ENCODE measurements around the gene TENM3.

The TENM3 gene

DNA sequence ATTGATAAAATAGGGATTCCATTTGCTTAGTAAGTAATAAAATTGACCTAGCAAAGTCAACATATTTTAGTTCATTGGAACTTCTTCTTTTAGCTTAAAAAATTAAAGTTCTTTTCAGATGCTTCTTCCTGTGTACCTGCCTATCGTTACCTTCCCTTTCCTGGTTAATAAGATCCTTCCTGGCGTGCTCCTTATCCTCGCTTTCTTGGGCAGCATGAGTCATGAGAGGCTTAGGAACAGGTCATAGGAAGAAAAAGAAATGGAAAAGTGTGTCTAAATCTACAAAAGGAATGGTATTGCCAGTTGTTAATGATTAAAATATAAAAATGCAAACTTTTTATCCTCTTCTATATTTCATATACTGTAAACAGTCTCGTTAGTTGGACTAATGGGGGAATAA lies 503.7 kb downstream of the TENM3 start:
- TF ChIP-seq, protein P1, sequence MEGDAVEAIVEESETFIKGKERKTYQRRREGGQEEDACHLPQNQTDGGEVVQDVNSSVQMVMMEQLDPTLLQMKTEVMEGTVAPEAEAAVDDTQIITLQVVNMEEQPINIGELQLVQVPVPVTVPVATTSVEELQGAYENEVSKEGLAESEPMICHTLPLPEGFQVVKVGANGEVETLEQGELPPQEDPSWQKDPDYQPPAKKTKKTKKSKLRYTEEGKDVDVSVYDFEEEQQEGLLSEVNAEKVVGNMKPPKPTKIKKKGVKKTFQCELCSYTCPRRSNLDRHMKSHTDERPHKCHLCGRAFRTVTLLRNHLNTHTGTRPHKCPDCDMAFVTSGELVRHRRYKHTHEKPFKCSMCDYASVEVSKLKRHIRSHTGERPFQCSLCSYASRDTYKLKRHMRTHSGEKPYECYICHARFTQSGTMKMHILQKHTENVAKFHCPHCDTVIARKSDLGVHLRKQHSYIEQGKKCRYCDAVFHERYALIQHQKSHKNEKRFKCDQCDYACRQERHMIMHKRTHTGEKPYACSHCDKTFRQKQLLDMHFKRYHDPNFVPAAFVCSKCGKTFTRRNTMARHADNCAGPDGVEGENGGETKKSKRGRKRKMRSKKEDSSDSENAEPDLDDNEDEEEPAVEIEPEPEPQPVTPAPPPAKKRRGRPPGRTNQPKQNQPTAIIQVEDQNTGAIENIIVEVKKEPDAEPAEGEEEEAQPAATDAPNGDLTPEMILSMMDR (conservative IDR thresholded peaks at IDR 0.05; ENCODE audit: low read depth), result no peak
- CTCF ChIA-PET, result no interaction called here
- H3K27ac ChIP-seq, result no peak overlapping the region
- DNase-seq (ENCODE audit: low spot score), result no peak
- POLR2A ChIA-PET (ENCODE audit: low non-redundant PET), result no interaction called here

DNA sequence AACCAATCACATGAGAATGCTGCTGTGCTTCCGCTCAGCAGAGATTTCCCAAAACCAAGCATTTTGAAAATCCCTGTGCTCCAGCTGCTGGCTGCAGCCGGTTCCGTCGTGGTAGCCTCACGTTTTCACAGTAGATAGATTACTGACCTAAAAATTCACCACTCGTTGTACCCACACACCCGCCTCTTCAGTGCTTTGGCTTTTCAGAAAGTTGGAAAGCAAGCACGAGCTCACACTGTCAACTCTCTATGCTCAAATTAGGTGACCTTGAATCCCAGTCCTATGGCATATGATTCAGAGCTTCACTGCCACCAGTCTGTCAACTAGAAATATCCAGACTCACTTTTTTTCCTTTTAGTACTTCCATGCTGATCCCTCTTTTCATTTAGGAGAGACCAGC lies 505.1 kb downstream of the TENM3 start:
- ChIA-PET POLR2A (ENCODE audit: low non-redundant PET) (no interaction called here), CTCF (no interaction called here)
- no peak overlapping the region for H3K27ac ChIP-seq
- no peak for DNase-seq (ENCODE audit: low spot score)
- TF ChIP-seq, protein P1 (conservative IDR thresholded peaks at IDR 0.05; ENCODE audit: low read depth), result no peak

DNA sequence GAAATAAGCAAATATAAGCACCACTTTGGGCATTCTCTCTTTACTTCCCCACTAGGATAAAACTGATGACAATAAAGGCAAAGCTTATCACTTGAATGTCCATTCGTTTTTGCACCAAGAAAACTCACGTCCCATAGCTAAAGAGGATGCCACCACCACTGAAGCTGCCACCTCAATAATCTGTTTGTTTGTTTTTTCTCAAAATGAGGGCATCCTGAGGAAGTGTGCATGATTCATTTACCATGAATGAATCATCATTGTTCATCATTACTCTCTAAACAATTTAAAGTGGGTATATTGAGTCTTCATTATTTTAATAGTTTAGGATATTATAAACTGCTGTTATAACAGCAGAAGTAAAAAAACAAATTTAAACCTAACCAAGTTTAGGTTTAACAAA lies 505.7 kb downstream of the TENM3 start:
- ChIA-PET POLR2A (ENCODE audit: low non-redundant PET) (no interaction called here), CTCF (no interaction called here)
- H3K27ac ChIP-seq, result no peak overlapping the region
- peak; percentile 46 for DNase-seq (ENCODE audit: low spot score)
- TF ChIP-seq, protein P1 (conservative IDR thresholded peaks at IDR 0.05; ENCODE audit: low read depth), result no peak

DNA sequence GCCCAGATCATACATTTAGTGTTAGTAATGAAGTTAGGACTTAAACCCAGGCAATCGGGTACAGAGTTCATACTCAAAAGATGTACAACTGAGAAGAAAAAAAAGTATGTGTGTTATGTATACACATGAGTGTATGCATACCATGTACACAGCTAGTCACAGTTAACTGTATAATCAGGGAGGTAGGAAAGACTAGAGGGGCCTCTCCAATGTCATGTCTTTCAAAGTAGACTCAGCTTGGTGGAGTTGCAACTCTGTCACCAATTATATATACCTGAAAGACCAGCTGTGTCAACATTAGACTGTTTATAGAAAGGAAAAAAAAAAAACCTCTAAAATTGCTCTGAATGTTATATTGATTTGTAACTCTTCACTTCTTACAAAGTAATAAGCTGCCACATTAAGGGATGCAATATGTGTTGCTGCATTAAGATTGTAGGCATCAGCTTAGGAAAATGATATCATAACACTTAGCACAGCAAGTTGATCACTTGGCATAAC lies 506.5 kb downstream of the TENM3 start:
- TF ChIP-seq, protein P1 (conservative IDR thresholded peaks at IDR 0.05; ENCODE audit: low read depth), result no peak
- POLR2A ChIA-PET (ENCODE audit: low non-redundant PET), result no interaction called here
- H3K27ac ChIP-seq, result no peak overlapping the region
- DNase-seq (ENCODE audit: low spot score), result no peak
- CTCF ChIA-PET, result interaction anchor here (0.6 kb wide), 1 partner anchor 405 kb away, joined by 4 read pairs; no protein-coding TSS in a partner anchor

DNA sequence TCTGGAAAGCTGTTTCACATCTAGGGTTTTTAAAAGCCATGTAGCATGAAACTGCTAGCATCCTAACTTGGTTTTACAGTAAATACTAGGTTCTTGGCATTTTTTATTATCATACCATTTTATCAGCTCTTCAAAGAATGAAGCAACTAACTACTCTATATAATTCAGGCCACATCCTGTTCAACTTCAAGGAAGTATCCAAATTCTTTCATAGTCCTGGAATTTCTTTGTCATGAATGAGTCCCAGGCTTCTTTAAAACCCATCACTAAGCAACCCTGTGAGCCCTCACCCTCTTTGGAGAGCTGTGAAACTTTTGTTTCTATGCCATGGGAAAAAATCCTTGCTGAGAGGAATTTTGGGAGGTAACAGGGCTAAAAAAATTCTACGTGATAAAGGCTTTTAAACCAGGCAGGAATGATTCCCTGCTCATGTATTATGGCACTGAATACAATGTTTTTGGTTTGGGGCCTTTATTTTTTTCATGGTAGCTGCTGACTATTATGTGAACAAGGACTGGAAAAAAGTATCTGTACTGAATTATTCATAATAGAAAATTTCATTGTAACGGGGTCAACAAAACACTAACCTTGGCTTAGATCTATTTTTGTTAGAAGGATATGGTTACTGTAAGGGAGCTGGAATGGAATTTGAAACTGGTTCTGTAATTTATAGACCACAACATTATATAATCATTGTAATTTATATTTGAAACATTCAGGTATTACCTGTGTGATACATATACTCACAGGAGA lies 509.1 kb downstream of the TENM3 start:
- ChIA-PET POLR2A (ENCODE audit: low non-redundant PET) (no interaction called here), CTCF (no interaction called here)
- no peak for DNase-seq (ENCODE audit: low spot score)
- TF ChIP-seq, protein P1 (conservative IDR thresholded peaks at IDR 0.05; ENCODE audit: low read depth), result no peak
- no peak overlapping the region for H3K27ac ChIP-seq

DNA sequence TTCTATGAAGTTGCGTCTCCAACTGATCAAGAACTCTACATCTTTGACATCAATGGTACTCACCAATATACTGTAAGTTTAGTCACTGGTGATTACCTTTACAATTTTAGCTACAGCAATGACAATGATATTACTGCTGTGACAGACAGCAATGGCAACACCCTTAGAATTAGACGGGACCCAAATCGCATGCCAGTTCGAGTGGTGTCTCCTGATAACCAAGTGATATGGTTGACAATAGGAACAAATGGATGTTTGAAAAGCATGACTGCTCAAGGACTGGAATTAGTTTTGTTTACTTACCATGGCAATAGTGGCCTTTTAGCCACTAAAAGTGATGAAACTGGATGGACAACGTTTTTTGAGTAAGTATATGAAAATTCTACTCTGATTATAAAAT lies 511.7 kb downstream of the TENM3 start:
- ChIA-PET CTCF (no interaction called here), POLR2A (ENCODE audit: low non-redundant PET) (no interaction called here)
- TF ChIP-seq, protein P1 (conservative IDR thresholded peaks at IDR 0.05; ENCODE audit: low read depth), result no peak

More for the DNA sequence above, 511.7 kb downstream of the TENM3 start:
- DNase-seq (ENCODE audit: low spot score), result no peak
- no peak overlapping the region for H3K27ac ChIP-seq

All from RWPE1 (cell line).